Esophagus muscularis mucosa (tissue), 4 donors: Measurements from ENCODE around the gene SAMD7. TPM values are rescaled to one million over a fixed set of nuclear protein-coding genes. Genes with fewer than 3 reads are reported as not detected.

Experiments
- DNase-seq: peaks from one replicate; pipeline ENCODE4 v3.0.0-alpha.2; 2017; ENCODE audit errors: extremely low spot score
- H3K27ac ChIP-seq, 4 donors: fragments of 200-600 bp; sonication (generic); replicated peaks in 1 of 4; 1 replicate in 3 of 4; 2 replicates in 1 of 4; pipeline ENCODE4 v1.5.1; 2016 to 2019; ENCODE audit warnings: mild to moderate bottlenecking in 1 of 4
- H3K27me3 ChIP-seq, 4 donors: fragments of 200-600 bp; sonication (generic); one replicate each; pipeline versions ENCODE4 v1.5.1 to v1.6.0; 2016 to 2019
- H3K36me3 ChIP-seq, 4 donors: fragments of 200-600 bp; sonication (generic); one replicate each; pipeline ENCODE4 v1.5.1; 2016 to 2019
- H3K4me1 ChIP-seq, 4 donors: fragments of 200-600 bp; sonication (generic); one replicate each; pipeline ENCODE4 v1.5.1; 2016 to 2019
- H3K4me3 ChIP-seq, 4 donors: fragments of 200-600 bp; sonication (generic); 1 replicate in 2 of 4; 2 replicates in 2 of 4; pipeline ENCODE4 v1.5.1; 2016 to 2019; ENCODE audit warnings: mild to moderate bottlenecking in 4 of 4, moderate library complexity in 1 of 4
- H3K9me3 ChIP-seq, 4 donors: fragments of 200-600 bp; sonication (generic); 1 replicate in 3 of 4; 2 replicates in 1 of 4; pipeline ENCODE4 v1.5.1; 2016 to 2019
- EP300 ChIP-seq: sonication (generic); formaldehyde crosslinking; IDR thresholded peaks from one replicate; pipeline ENCODE4 v1.6.1; 2017; ENCODE audit warnings: antibody characterized with exemption
- POLR2A ChIP-seq: fragments of 450-650 bp; IDR thresholded peaks from one replicate; pipeline ENCODE4 v1.6.1; 2017; ENCODE audit warnings: antibody characterized with exemption, moderate library complexity, mild to moderate bottlenecking, low read depth
- POLR2AphosphoS5 ChIP-seq, 2 donors: sonication (generic); formaldehyde crosslinking; IDR thresholded peaks; one replicate each; pipeline ENCODE4 v1.6.1; 2017; ENCODE audit warnings: antibody characterized with exemption in 2 of 2
- WGBS: methylation state at CpG from one replicate; pipeline ENCODE4 v1.1.5; 2018; 5-methylcytosine and 5-hydroxymethylcytosine counted together
- intact Hi-C: fragments of 100-400 bp; cut with DNase I; formaldehyde crosslinking; loops from one replicate; pipeline ENCODE4 v1.15.1; 2023
- total RNA-seq, 4 donors: library from RNA; depleted of rRNA; stranded (reverse); fragments of >200 nt; gene quantifications; one replicate each; pipeline versions ENCODE4 v1.1.0 to v1.2.1, GENCODE V29; 2016
- TF ChIP-seq, protein P1 (sequence below), 3 experiments: fragments of 200-600 bp in 2 of 3; fragments of 450-650 bp in 1 of 3; sonication (generic) in 2 of 3; IDR thresholded peaks; one replicate each; pipeline ENCODE4 v1.5.1; 2017 to 2019; ENCODE audit warnings: antibody characterized with exemption in 3 of 3, mild to moderate bottlenecking in 2 of 3, moderate library complexity in 1 of 3

The SAMD7 gene
- total RNA-seq, 4 donors from 2014 or later, result not detected

DNA sequence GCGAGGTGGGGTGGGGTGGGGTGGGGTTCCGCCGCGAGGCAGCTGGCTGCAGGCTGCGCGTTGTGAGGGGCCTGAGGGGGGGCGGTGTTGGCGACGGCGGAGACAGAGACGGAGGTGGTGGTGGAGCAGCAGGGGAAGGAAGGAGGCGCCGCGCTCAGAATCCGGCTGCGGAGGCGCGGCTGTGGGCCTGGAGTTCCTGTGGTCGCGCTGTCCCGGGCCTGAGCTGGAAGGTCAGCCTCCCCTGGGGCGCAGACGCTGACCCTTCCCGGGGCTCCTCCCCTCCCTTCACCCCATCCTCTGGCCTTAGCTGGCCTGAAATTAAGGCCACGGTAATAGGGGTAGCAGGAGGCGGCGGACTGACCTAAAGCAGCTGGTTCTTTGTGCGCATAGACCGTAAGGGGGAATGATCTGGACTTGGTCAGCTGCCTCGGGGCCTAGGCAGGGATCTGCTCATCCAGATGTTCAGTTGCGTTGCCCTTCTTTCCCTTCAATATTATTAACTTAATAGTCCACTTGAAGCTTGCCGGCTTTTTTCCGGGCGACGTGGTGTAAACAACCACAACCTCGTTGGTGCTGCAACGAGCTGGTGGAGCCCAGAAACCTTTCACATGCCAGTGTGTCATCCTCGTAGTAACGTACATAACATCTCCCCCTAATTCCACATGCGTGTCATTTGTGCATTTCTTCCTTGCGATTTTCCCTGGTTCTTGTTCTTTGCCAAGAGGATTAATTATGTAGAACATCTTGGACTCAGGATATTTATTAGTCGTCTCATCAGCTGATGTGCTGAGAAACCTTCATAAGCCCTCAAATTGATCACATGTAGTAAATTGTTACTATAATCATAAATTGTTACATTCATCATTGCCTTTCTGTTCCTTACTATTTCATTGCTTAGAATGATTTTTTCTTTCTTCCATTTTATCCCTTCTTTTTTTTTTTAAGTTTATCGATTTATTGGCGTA, 55.9 kb downstream of the SAMD7 start:
- intact Hi-C loops, result loop anchor here (2.0 kb wide), 1 partner anchor 104 kb away; no protein-coding TSS in a partner anchor
- no peaks in the 10 kb centered on the region for H3K9me3 ChIP-seq
- no peaks in the 10 kb centered on the region for H3K27me3 ChIP-seq
- 5% methylated on average over 28 of the region's 44 CpGs for WGBS
- peak; percentile 93 for DNase-seq
- H3K36me3 ChIP-seq, result no peaks in the 10 kb centered on the region
- H3K4me1 ChIP-seq, result peaks cover 29 to 59% (median 52%) of the 10 kb centered on the region in 4 donors
- H3K27ac ChIP-seq, result peak overlapping the region; percentile 93 to 98 (median 96)
- TF ChIP-seq, protein P1, sequence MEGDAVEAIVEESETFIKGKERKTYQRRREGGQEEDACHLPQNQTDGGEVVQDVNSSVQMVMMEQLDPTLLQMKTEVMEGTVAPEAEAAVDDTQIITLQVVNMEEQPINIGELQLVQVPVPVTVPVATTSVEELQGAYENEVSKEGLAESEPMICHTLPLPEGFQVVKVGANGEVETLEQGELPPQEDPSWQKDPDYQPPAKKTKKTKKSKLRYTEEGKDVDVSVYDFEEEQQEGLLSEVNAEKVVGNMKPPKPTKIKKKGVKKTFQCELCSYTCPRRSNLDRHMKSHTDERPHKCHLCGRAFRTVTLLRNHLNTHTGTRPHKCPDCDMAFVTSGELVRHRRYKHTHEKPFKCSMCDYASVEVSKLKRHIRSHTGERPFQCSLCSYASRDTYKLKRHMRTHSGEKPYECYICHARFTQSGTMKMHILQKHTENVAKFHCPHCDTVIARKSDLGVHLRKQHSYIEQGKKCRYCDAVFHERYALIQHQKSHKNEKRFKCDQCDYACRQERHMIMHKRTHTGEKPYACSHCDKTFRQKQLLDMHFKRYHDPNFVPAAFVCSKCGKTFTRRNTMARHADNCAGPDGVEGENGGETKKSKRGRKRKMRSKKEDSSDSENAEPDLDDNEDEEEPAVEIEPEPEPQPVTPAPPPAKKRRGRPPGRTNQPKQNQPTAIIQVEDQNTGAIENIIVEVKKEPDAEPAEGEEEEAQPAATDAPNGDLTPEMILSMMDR (IDR thresholded peaks at IDR 0.05), result no peak
- TF ChIP-seq POLR2AphosphoS5 (IDR thresholded peaks at IDR 0.05) (peak in 1 of 2 donors; percentile 28), EP300 (no peak)
- H3K4me3 ChIP-seq, result peak overlapping the region; percentile 82 to 92 (median 88)

DNA sequence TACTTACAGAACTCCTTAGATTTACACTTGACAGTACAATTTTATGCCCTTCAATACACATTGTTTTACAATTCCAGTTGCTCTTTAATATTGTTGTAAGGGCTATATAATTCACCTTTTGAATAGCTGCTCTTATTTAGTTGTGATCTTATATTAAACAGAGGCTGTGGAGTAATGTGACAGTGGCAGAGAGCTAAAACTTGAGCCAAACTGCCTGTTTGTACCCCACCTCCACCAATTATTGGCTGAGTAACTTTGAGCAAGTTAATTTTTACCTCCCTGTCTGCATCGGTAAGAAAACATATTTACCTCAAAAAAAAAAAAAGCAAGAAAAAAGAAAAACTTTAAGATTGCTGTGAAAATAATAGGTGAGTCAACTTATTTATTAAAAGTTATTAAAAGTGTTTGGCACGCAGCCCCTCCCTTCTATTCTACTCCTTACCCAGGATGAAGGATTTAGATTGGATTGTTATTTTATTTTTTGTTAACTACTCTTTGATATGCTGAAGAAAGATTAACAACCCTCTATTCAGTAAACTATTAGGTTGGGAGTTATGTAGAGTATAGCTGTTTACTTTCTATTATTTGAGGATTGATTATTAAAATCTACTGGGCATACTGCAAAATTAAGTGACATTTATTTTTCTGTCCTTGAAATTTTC, 57.0 kb downstream of the SAMD7 start:
- intact Hi-C loops, result no loop called here
- Histone ChIP-seq H3K9me3 (no peaks in the 10 kb centered on the region), H3K27ac (peak overlapping the region in 1 of 4 donors; percentile 98), H3K4me1 (peaks cover 34 to 67% (median 57%) of the 10 kb centered on the region in 4 donors), H3K36me3 (no peaks in the 10 kb centered on the region), H3K4me3 (peak overlapping the region; percentile 82 to 92 (median 88)), H3K27me3 (no peaks in the 10 kb centered on the region)
- TF ChIP-seq POLR2AphosphoS5 (IDR thresholded peaks at IDR 0.05) (no peak), EP300 (no peak), POLR2A (no peak)
- TF ChIP-seq, protein P1 (IDR thresholded peaks at IDR 0.05), result no peak
- WGBS, result 48% methylated on average over 2 of the region's 2 CpGs
- no peak for DNase-seq

DNA sequence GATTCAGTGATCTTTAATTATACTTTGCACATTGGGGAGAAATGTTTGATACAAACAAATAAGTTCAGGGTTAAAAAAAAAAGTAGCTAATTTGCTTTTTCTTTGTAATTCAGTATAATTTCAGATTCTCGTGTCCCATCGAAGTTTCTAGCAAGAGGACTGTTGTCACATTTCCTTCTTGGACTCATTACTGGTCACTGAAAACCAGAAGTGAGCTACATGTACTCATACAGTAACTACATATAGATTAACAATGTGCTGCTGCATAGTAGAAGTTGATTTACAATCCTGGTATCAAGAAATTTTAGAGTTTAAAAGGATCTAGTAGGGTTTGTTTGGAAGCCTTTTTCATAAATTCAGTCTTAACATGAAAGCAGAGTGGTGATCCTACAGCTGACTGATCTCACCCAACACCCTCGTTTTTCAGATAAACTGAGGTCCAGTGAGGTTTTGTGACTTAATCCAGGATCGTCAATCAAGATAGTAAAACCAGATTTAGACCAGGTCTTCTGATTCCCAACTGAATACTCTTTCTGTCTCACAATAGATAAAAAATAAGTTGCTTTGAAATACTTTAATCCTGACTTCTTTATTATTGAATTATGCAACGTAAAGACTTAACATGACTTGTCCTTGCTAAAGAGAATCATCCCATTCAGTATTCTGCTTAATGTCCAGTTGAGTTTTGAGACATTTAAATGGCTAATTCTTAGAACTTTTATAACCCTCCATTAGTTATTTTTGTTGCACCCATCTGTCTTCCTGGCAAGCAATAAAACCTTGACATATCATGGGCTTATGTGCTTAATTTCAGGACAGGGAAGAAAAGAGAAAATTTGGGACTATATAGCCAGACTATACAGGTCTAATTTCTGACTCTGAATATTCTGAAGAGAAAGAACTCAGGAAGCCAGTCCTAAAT, 58.1 kb downstream of the SAMD7 start:
- Histone ChIP-seq H3K9me3 (no peaks in the 10 kb centered on the region), H3K4me1 (peaks cover 34 to 70% (median 59%) of the 10 kb centered on the region in 4 donors), H3K4me3 (no peak overlapping the region), H3K27me3 (no peaks in the 10 kb centered on the region), H3K27ac (no peak overlapping the region), H3K36me3 (peaks cover 0 to under 1% (median 0%) of the 10 kb centered on the region in 4 donors)
- TF ChIP-seq EP300, result no peak
- no peak for TF ChIP-seq POLR2A
- no peak for TF ChIP-seq POLR2AphosphoS5 (IDR thresholded peaks at IDR 0.05)
- TF ChIP-seq, protein P1 (IDR thresholded peaks at IDR 0.05), result no peak
- intact Hi-C loops, result loop anchor here (10.0 kb wide), 1 partner anchor 125 kb away; no protein-coding TSS in a partner anchor
- WGBS, result 61% methylated on average over 5 of the region's 5 CpGs
- no peak for DNase-seq

DNA sequence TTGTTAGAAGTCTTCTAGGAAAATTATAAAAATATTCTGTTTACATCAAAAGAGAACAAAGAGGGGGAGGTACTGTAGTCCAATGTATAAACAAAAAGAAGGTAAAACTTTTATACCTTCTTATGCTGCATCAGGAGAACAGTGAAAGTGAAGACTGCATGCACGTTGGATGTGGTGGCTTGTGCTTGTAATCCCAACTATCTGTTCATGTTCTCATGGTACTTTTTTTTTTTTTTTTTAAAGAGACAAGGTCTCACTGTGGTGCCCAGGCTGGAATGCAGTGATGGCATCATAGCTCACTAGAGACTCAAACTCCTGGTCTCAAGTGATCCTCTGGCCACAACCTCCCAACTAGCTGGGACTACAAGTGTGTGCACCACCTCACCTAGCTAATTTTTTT, 59.5 kb downstream of the SAMD7 start:
- Histone ChIP-seq H3K27me3 (no peaks in the 10 kb centered on the region), H3K27ac (no peak overlapping the region), H3K4me1 (peaks cover 34 to 67% (median 58%) of the 10 kb centered on the region in 4 donors), H3K36me3 (peaks cover 0 to 12% (median 8%) of the 10 kb centered on the region in 4 donors), H3K4me3 (no peak overlapping the region), H3K9me3 (no peaks in the 10 kb centered on the region)
- no peak for TF ChIP-seq POLR2AphosphoS5 (IDR thresholded peaks at IDR 0.05)
- no peak for TF ChIP-seq POLR2A
- no peak for TF ChIP-seq EP300
- TF ChIP-seq, protein P1 (IDR thresholded peaks at IDR 0.05), result no peak
- 50% methylated on average over 1 of the region's 1 CpG for WGBS
- DNase-seq, result no peak
- intact Hi-C loops, result loop anchor here (10.0 kb wide), 1 partner anchor 124 kb away; no protein-coding TSS in a partner anchor
